ENCODE results near the gene NDC1. TPM values are rescaled to one million over a fixed set of nuclear protein-coding genes. Genes with fewer than 3 reads are reported as not detected.
"Not testable (repeated sequence)": the region's sequence is repeated elsewhere in the genome, so short reads cannot be mapped to it uniquely, and the experiment has no call there.

Gene NDC1
- total RNA-seq, 1 experiment from 2014 or later, result 130 TPM

DNA sequence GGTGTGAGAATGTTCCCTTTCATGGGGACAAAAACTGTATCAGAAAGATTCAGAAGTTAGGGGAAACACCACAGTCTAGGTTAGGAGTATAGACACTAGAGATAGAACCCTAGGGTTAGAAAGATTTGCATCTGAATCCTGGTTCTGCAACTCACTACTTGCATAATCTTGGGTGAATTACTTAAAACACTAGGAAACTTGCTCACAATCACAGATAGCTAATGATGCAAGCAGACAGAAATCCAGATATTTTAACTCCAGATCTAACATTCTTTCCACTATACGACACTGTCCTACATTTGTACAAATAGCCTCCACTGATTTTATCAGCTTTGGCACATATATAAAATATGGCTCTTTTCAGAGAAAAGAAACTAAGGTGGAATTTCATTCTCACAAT is 68.3 kb downstream of the NDC1 start:
- Histone ChIP-seq H3K4me3 (ENCODE audit: low read length) (no peak overlapping the region), H3K27ac (ENCODE audit: low read length) (no peak overlapping the region), H3K27me3 (ENCODE audit: low read length) (no peaks in the 10 kb centered on the region), H2AFZ (ENCODE audit: low read length) (no peak overlapping the region), H3K4me2 (ENCODE audit: low read depth, low read length, poor library complexity, severe bottlenecking) (no peak overlapping the region), H3K9ac (ENCODE audit: low read length) (no peak overlapping the region), H3K9me2 (replicated peaks; ENCODE audit: insufficient read depth, low read length) (no peaks in the 10 kb centered on the region), H3K4me1 (ENCODE audit: low read length) (no peaks in the 10 kb centered on the region), H3K9me3 (ENCODE audit: low read length) (no peaks in the 10 kb centered on the region), H4K20me1 (ENCODE audit: insufficient read depth, low read depth, low read length) (no peaks in the 10 kb centered on the region), H3K79me2 (ENCODE audit: low read length) (peaks cover 12% of the 10 kb centered on the region; the same call in 1 of the 2 replicates), H3K36me3 (ENCODE audit: insufficient read depth, low read length) (peaks cover 64% of the 10 kb centered on the region; the same call in 1 of the 2 replicates)
- DNase-seq, result no peak

DNA sequence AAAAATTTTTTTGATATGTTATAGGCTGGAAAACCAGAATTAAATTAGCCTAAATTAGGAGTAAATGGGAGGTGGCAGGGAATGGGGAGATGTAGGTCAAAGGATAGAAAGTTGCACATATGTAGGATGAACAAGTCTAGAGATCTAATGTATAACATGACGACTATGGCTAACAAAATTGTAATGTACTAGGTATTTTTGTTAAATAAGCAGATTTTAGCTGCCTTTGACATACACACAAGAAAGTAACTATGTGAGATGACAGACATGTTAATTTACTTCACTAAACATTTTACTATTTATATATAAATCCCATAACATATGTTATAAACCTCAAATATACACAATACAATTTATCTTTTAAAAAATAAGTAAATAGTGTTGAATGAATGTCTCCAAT is 68.9 kb downstream of the NDC1 start:
- Histone ChIP-seq H3K9me3 (ENCODE audit: low read length) (no peaks in the 10 kb centered on the region), H3K27me3 (ENCODE audit: low read length) (no peaks in the 10 kb centered on the region), H3K4me1 (ENCODE audit: low read length) (peaks cover 4% of the 10 kb centered on the region), H4K20me1 (ENCODE audit: insufficient read depth, low read depth, low read length) (no peaks in the 10 kb centered on the region), H2AFZ (ENCODE audit: low read length) (no peak overlapping the region), H3K36me3 (ENCODE audit: insufficient read depth, low read length) (peaks cover 64% of the 10 kb centered on the region; the same call in 1 of the 2 replicates), H3K4me2 (ENCODE audit: low read depth, low read length, poor library complexity, severe bottlenecking) (no peak overlapping the region), H3K9ac (ENCODE audit: low read length) (no peak overlapping the region), H3K4me3 (ENCODE audit: low read length) (no peak overlapping the region), H3K79me2 (ENCODE audit: low read length) (peaks cover 12% of the 10 kb centered on the region; the same call in 1 of the 2 replicates), H3K9me2 (replicated peaks; ENCODE audit: insufficient read depth, low read length) (no peaks in the 10 kb centered on the region), H3K27ac (ENCODE audit: low read length) (no peak overlapping the region)
- DNase-seq, result no peak

- Histone ChIP-seq H3K4me3 (ENCODE audit: low read length) (no peak overlapping the region), H3K9me3 (ENCODE audit: low read length) (no peaks in the 10 kb centered on the region), H3K4me2 (ENCODE audit: low read depth, low read length, poor library complexity, severe bottlenecking) (no peak overlapping the region), H3K4me1 (ENCODE audit: low read length) (peaks cover 9% of the 10 kb centered on the region), H3K27ac (ENCODE audit: low read length) (no peak overlapping the region), H3K36me3 (ENCODE audit: insufficient read depth, low read length) (peaks cover 54% of the 10 kb centered on the region; the same call in 1 of the 2 replicates), H3K9me2 (replicated peaks; ENCODE audit: insufficient read depth, low read length) (no peaks in the 10 kb centered on the region), H2AFZ (ENCODE audit: low read length) (no peak overlapping the region), H4K20me1 (ENCODE audit: insufficient read depth, low read depth, low read length) (no peaks in the 10 kb centered on the region), H3K79me2 (ENCODE audit: low read length) (0 out of 2 replicates have a peak, but pooled peaks cover 3% of the 10 kb centered on the region), H3K27me3 (ENCODE audit: low read length) (no peaks in the 10 kb centered on the region), H3K9ac (ENCODE audit: low read length) (no peak overlapping the region)
- DNase-seq, result no peak
Observed at GRCh38 chr1:53766831-53767405, 71.2 kb downstream of the NDC1 start.

DNA sequence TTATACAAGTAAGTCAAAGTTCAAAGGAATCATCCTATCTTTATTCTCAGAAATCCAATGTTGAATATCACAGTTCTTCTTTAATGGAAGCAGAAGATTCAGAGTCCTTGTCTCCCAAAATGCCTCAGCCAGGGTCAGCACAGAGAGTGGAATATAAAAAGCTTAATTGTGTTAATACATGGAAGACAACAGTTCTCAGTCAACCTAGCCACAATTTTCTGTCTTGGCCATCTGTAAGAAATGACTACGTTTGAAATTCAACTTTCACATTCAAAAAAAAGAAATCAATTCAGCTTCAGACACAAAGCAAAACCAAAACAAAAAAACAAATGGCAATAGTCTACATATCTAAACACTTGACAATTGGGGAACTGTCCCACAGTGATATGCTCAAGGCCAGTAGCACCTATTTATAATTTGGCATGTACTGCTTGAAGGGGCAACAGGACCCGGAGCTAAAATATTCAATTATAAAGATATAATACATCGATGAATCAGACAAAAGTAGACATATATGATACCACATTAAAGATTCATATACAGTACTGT is 71.8 kb downstream of the NDC1 start:
- peaks cover 50% of the 10 kb centered on the region; the same call in 1 of the 2 replicates for H3K36me3 ChIP-seq (ENCODE audit: insufficient read depth, low read length)
- no peak for DNase-seq

DNA sequence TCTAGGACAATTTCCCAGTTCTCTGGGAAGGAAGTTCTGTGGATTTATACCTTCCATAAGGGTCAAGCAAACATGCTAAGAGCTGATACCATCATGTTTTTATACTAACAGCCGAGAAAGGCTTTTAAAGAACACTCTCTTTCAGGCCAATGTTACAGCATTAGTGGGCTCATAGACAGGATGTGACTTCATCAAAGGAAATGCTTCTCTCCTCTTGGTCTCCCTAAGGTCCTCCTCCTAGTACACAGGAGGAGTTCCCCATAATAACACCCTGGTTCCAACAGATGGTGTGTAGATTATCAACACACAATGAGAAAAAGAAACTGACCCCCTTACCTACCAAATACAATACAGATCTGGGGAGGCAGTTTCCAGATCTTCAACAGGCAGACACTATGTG is 72.4 kb downstream of the NDC1 start:
- Histone ChIP-seq H3K27me3 (ENCODE audit: low read length) (no peaks in the 10 kb centered on the region), H3K4me2 (ENCODE audit: low read depth, low read length, poor library complexity, severe bottlenecking) (no peak overlapping the region), H3K9me2 (replicated peaks; ENCODE audit: insufficient read depth, low read length) (no peaks in the 10 kb centered on the region), H3K9ac (ENCODE audit: low read length) (no peak overlapping the region), H3K4me3 (ENCODE audit: low read length) (no peak overlapping the region), H3K36me3 (ENCODE audit: insufficient read depth, low read length) (peaks cover 44% of the 10 kb centered on the region; the same call in 1 of the 2 replicates), H3K79me2 (ENCODE audit: low read length) (0 out of 2 replicates have a peak, but pooled peaks cover 3% of the 10 kb centered on the region), H3K9me3 (ENCODE audit: low read length) (no peaks in the 10 kb centered on the region), H3K27ac (ENCODE audit: low read length) (no peak overlapping the region), H3K4me1 (ENCODE audit: low read length) (peaks cover 9% of the 10 kb centered on the region), H2AFZ (ENCODE audit: low read length) (no peak overlapping the region), H4K20me1 (ENCODE audit: insufficient read depth, low read depth, low read length) (no peaks in the 10 kb centered on the region)
- DNase-seq, result no peak

More for the DNA sequence above, 71.8 kb downstream of the NDC1 start:
- Histone ChIP-seq H3K9me3 (ENCODE audit: low read length) (no peaks in the 10 kb centered on the region), H3K4me3 (ENCODE audit: low read length) (no peak overlapping the region), H3K4me2 (ENCODE audit: low read depth, low read length, poor library complexity, severe bottlenecking) (no peak overlapping the region), H3K9ac (ENCODE audit: low read length) (no peak overlapping the region), H3K79me2 (ENCODE audit: low read length) (0 out of 2 replicates have a peak, but pooled peaks cover 3% of the 10 kb centered on the region), H3K27me3 (ENCODE audit: low read length) (no peaks in the 10 kb centered on the region), H3K27ac (ENCODE audit: low read length) (no peak overlapping the region), H3K9me2 (replicated peaks; ENCODE audit: insufficient read depth, low read length) (no peaks in the 10 kb centered on the region), H4K20me1 (ENCODE audit: insufficient read depth, low read depth, low read length) (no peaks in the 10 kb centered on the region), H3K4me1 (ENCODE audit: low read length) (peaks cover 9% of the 10 kb centered on the region), H2AFZ (ENCODE audit: low read length) (no peak overlapping the region)

- no peak overlapping the region for H3K4me2 ChIP-seq (ENCODE audit: low read depth, low read length, poor library complexity, severe bottlenecking)
- no peaks in the 10 kb centered on the region for H4K20me1 ChIP-seq (ENCODE audit: insufficient read depth, low read depth, low read length)
- H2AFZ ChIP-seq (ENCODE audit: low read length), result no peak overlapping the region
- H3K9ac ChIP-seq (ENCODE audit: low read length), result no peak overlapping the region
- H3K27me3 ChIP-seq (ENCODE audit: low read length), result no peaks in the 10 kb centered on the region
- no peak overlapping the region for H3K4me3 ChIP-seq (ENCODE audit: low read length)
- DNase-seq, result no peak
- no peak overlapping the region for H3K27ac ChIP-seq (ENCODE audit: low read length)
- no peaks in the 10 kb centered on the region for H3K79me2 ChIP-seq (ENCODE audit: low read length)
- H3K4me1 ChIP-seq (ENCODE audit: low read length), result peaks cover 9% of the 10 kb centered on the region
- no peaks in the 10 kb centered on the region for H3K9me3 ChIP-seq (ENCODE audit: low read length)
- H3K36me3 ChIP-seq (ENCODE audit: insufficient read depth, low read length), result peaks cover 34% of the 10 kb centered on the region; the same call in 1 of the 2 replicates
- no peaks in the 10 kb centered on the region for H3K9me2 ChIP-seq (replicated peaks; ENCODE audit: insufficient read depth, low read length)
Observed at GRCh38 chr1:53763911-53764310, 74.2 kb downstream of the NDC1 start.

GRCh38 chr1:53763461-53763860 is 74.6 kb downstream of the NDC1 start:
- no peak overlapping the region for H3K4me3 ChIP-seq (ENCODE audit: low read length)
- H3K27me3 ChIP-seq (ENCODE audit: low read length), result no peaks in the 10 kb centered on the region
- no peak for DNase-seq
- no peaks in the 10 kb centered on the region for H3K79me2 ChIP-seq (ENCODE audit: low read length)
- H3K4me1 ChIP-seq (ENCODE audit: low read length), result peaks cover 9% of the 10 kb centered on the region
- H3K36me3 ChIP-seq (ENCODE audit: insufficient read depth, low read length), result peaks cover 31% of the 10 kb centered on the region; the same call in 1 of the 2 replicates
- H3K9me3 ChIP-seq (ENCODE audit: low read length), result no peaks in the 10 kb centered on the region
- no peak overlapping the region for H3K4me2 ChIP-seq (ENCODE audit: low read depth, low read length, poor library complexity, severe bottlenecking)
- H2AFZ ChIP-seq (ENCODE audit: low read length), result no peak overlapping the region
- H4K20me1 ChIP-seq (ENCODE audit: insufficient read depth, low read depth, low read length), result no peaks in the 10 kb centered on the region
- no peak overlapping the region for H3K27ac ChIP-seq (ENCODE audit: low read length)
- H3K9ac ChIP-seq (ENCODE audit: low read length), result no peak overlapping the region
- H3K9me2 ChIP-seq (replicated peaks; ENCODE audit: insufficient read depth, low read length), result no peaks in the 10 kb centered on the region

GRCh38 chr1:53760497-53760896 is 77.6 kb downstream of the NDC1 start:
- not testable (repeated sequence) for H4K20me1 ChIP-seq (ENCODE audit: insufficient read depth, low read depth, low read length); H2AFZ ChIP-seq (ENCODE audit: low read length); H3K9me2 ChIP-seq (replicated peaks; ENCODE audit: insufficient read depth, low read length); H3K9ac ChIP-seq (ENCODE audit: low read length); H3K36me3 ChIP-seq (ENCODE audit: insufficient read depth, low read length); H3K27ac ChIP-seq (ENCODE audit: low read length); H3K4me2 ChIP-seq (ENCODE audit: low read depth, low read length, poor library complexity, severe bottlenecking); H3K4me1 ChIP-seq (ENCODE audit: low read length); DNase-seq; H3K4me3 ChIP-seq (ENCODE audit: low read length); H3K9me3 ChIP-seq (ENCODE audit: low read length); H3K27me3 ChIP-seq (ENCODE audit: low read length); H3K79me2 ChIP-seq (ENCODE audit: low read length)

All from Karpas-422 (cell line).